Measurements from ENCODE around the gene CD8B2.
"Not testable (repeated sequence)": the region's sequence is repeated elsewhere in the genome, so short reads cannot be mapped to it uniquely, and the experiment has no call there.

The CD8B2 gene

GRCh38 chr2:106566484-106566883 is 79.3 kb downstream of the CD8B2 start:
- H3K23ac ChIP-seq (ENCODE audit: low read length); H3K79me2 ChIP-seq (ENCODE audit: control insufficient read depth, insufficient read depth, low read length, poor library complexity); H3K36me3 ChIP-seq (ENCODE audit: control insufficient read depth in 1 of 2, insufficient read depth in 2 of 2, low read length in 2 of 2); H3K9me3 ChIP-seq (ENCODE audit: insufficient read depth, low read depth, low read length); H3K4me3 ChIP-seq (ENCODE audit: low read depth, low read length); H3K79me1 ChIP-seq (ENCODE audit: low read length); H4K12ac ChIP-seq (ENCODE audit: low read depth, low read length); H3K4me2 ChIP-seq (ENCODE audit: low read length); H3K4me1 ChIP-seq (ENCODE audit: control insufficient read depth in 1 of 2, insufficient read depth in 2 of 2, low read length in 2 of 2); H3K9ac ChIP-seq (ENCODE audit: low read length); H2BK120ac ChIP-seq (ENCODE audit: insufficient read depth, low read length, poor library complexity); H2AK5ac ChIP-seq (ENCODE audit: low read length); H3K27me3 ChIP-seq (ENCODE audit: insufficient read depth, low read length); H3K27ac ChIP-seq (ENCODE audit: low read depth, low read length); H3K18ac ChIP-seq (ENCODE audit: low read length); DNase-seq; H2AFZ ChIP-seq (ENCODE audit: insufficient read depth, low read length, poor library complexity); H3K4ac ChIP-seq (ENCODE audit: low read depth, low read length): not testable (repeated sequence)
- Histone ChIP-seq H4K8ac (ENCODE audit: low read depth, low read length) (peak overlapping the region; percentile 20), H2BK5ac (ENCODE audit: low read depth, low read length, poor library complexity) (peak overlapping the region; percentile 30), H3K14ac (ENCODE audit: low read length) (peak overlapping the region; percentile 56), H2BK12ac (ENCODE audit: low read length) (peak overlapping the region; percentile 23), H4K91ac (ENCODE audit: low read depth, low read length) (peak overlapping the region; percentile 16)

GRCh38 chr2:106570316-106570715 is 83.2 kb downstream of the CD8B2 start:
- WGBS (ENCODE audit: extremely low coverage, insufficient coverage, insufficient read length), result no CpG with 5 or more reads among the region's 3 CpGs
- no peak overlapping the region for H3K18ac ChIP-seq (ENCODE audit: low read length)
- H3K4me1 ChIP-seq (ENCODE audit: control insufficient read depth in 1 of 2, insufficient read depth in 2 of 2, low read length in 2 of 2), result peaks cover 4 to 10% of the 10 kb centered on the region in 2 experiments
- H3K79me1 ChIP-seq (ENCODE audit: low read length), result peaks cover 2% of the 10 kb centered on the region
- no peak overlapping the region for H2BK12ac ChIP-seq (ENCODE audit: low read length)
- H3K27me3 ChIP-seq (ENCODE audit: insufficient read depth, low read length), result no peaks in the 10 kb centered on the region
- no peak overlapping the region for H2BK120ac ChIP-seq (ENCODE audit: insufficient read depth, low read length, poor library complexity)
- DNase-seq, result peak; percentile 68 to 83
- no peak overlapping the region for H3K14ac ChIP-seq (ENCODE audit: low read length)
- no peak overlapping the region for H4K8ac ChIP-seq (ENCODE audit: low read depth, low read length)
- H2AFZ ChIP-seq (ENCODE audit: insufficient read depth, low read length, poor library complexity), result no peak overlapping the region
- no peak overlapping the region for H3K9ac ChIP-seq (ENCODE audit: low read length)
- H4K12ac ChIP-seq (ENCODE audit: low read depth, low read length), result no peak overlapping the region
- H4K91ac ChIP-seq (ENCODE audit: low read depth, low read length), result no peak overlapping the region
- peaks cover 4% of the 10 kb centered on the region for H3K9me3 ChIP-seq (ENCODE audit: insufficient read depth, low read depth, low read length)
- H3K4ac ChIP-seq (ENCODE audit: low read depth, low read length), result no peak overlapping the region
- no peak overlapping the region for H3K4me3 ChIP-seq (ENCODE audit: low read depth, low read length)
- H3K23ac ChIP-seq (ENCODE audit: low read length), result no peak overlapping the region
- H3K36me3 ChIP-seq (ENCODE audit: control insufficient read depth in 1 of 2, insufficient read depth in 2 of 2, low read length in 2 of 2), result no peaks in the 10 kb centered on the region
- no peaks in the 10 kb centered on the region for H3K79me2 ChIP-seq (ENCODE audit: control insufficient read depth, insufficient read depth, low read length, poor library complexity)
- no peak overlapping the region for H2AK5ac ChIP-seq (ENCODE audit: low read length)
- H3K27ac ChIP-seq (ENCODE audit: low read depth, low read length), result no peak overlapping the region
- H2BK5ac ChIP-seq (ENCODE audit: low read depth, low read length, poor library complexity), result no peak overlapping the region
- H3K4me2 ChIP-seq (ENCODE audit: low read length), result no peak overlapping the region
